ENCODE results near the gene POLR1F. TPM values are rescaled to one million over a fixed set of nuclear protein-coding genes. Genes with fewer than 3 reads are reported as not detected.

The POLR1F gene, protein sequence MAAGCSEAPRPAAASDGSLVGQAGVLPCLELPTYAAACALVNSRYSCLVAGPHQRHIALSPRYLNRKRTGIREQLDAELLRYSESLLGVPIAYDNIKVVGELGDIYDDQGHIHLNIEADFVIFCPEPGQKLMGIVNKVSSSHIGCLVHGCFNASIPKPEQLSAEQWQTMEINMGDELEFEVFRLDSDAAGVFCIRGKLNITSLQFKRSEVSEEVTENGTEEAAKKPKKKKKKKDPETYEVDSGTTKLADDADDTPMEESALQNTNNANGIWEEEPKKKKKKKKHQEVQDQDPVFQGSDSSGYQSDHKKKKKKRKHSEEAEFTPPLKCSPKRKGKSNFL
- 17.5 TPM for total RNA-seq

GRCh38 chr7:19708397-19709248 lies at the start of gene POLR1F:
TSS of gene POLR1F (minus strand) at chr7:19709037. CDS start at chr7:19709016, 21 bp downstream.

Small RNA genes within 50 kb of the gene (small RNA-seq; reads per million reads assigned to genes)
- gene MIR3146: not detected

Other genes starting within 250 kb of the POLR1F start
- 28.6 TPM for gene TMEM196, start 64.6 kb upstream of the POLR1F start, total RNA-seq

Measured in diencephalon (tissue), 1 donor.